GM12878 (cell line): Measurements from ENCODE around the gene SCLT1. TPM values are rescaled to one million over a fixed set of nuclear protein-coding genes. Genes with fewer than 3 reads are reported as not detected.

Source experiments
- ATAC-seq: fragments of 200-7000 bp; cut with Tn5 transposase; 3 replicates; pipeline ENCODE4 v1.9.1; 2020; ENCODE audit warnings: mild to moderate bottlenecking, moderate library complexity
- BruUV-seq: library from RNA; stranded (reverse); fragments of 400-500 nt; replicated peaks from 2 replicates; lab custom pipeline; 2021; lab: Mats Ljungman, UMichigan
- CTCF ChIA-PET: fragments of 300-600 bp; sonication (Branson Sonifier 250); formaldehyde crosslinking; extraction: SDS; loops from one replicate; lab custom pipeline; 2021; ENCODE audit warnings: inconsistent platforms; lab: Yijun Ruan, JAX
- POLR2A ChIA-PET: fragments of 350-600 bp; formaldehyde crosslinking; extraction: SDS; loops from one replicate; lab custom pipeline; 2021; ENCODE audit warnings: inconsistent platforms; lab: Charles Lee
- RAD21 ChIA-PET: fragments of 300-600 bp; sonication (Branson Sonifier 250); formaldehyde crosslinking; loops from one replicate; lab custom pipeline; 2023; ENCODE audit warnings: antibody characterized with exemption; ENCODE audit not compliant: unreplicated experiment; lab: Charles Lee
- SMC1A ChIA-PET: fragments of 300-600 bp; sonication (Branson Sonifier 250); formaldehyde crosslinking; loops from one replicate; lab custom pipeline; 2023; ENCODE audit not compliant: unreplicated experiment, uncharacterized antibody; lab: Charles Lee
- DNase-seq: peaks from one replicate; pipeline ENCODE4 v3.0.0-alpha.2; 2011; ENCODE audit warnings: low read depth, low spot score
- FAIRE-seq: peaks from 3 replicates; lab custom pipeline; 2011; peaks lifted over from hg19 to GRCh38; lab: Jason Lieb, UNC
- H2AFZ ChIP-seq: 2 replicates; pipeline ENCODE4 v1.6.0; 2011; ENCODE audit warnings: low read depth, low read length, control low read depth; ENCODE audit not compliant: control insufficient read depth
- H3K27ac ChIP-seq: 2 replicates; pipeline ENCODE4 v1.5.1; 2011; ENCODE audit warnings: control low read depth; ENCODE audit not compliant: control insufficient read depth, insufficient read depth
- H3K27me3 ChIP-seq, 2 experiments: replicated peaks in 1 of 2; 2 replicates each; pipeline versions ENCODE4 v1.6.0 to v1.6.1; 2011; ENCODE audit warnings: low read length in 1 of 2; ENCODE audit not compliant: control insufficient read depth in 2 of 2, insufficient read depth in 2 of 2
- H3K36me3 ChIP-seq, 2 experiments: 2 replicates each; pipeline ENCODE4 v1.5.1; 2011; ENCODE audit warnings: low read length in 1 of 2; ENCODE audit not compliant: control insufficient read depth in 2 of 2, insufficient read depth in 2 of 2
- H3K4me1 ChIP-seq: 2 replicates; pipeline ENCODE4 v1.6.1; 2011; ENCODE audit warnings: mild to moderate bottlenecking, low read length, moderate library complexity, mixed read lengths; ENCODE audit not compliant: control insufficient read depth, insufficient read depth
- H3K4me2 ChIP-seq: 2 replicates; pipeline ENCODE4 v1.6.0; 2011; ENCODE audit warnings: control low read depth; ENCODE audit not compliant: control insufficient read depth, insufficient read depth
- H3K4me3 ChIP-seq: fragments of 200-600 bp; sonication (generic); 2 replicates; pipeline ENCODE4 v1.5.1; 2016
- H3K79me2 ChIP-seq: 2 replicates; pipeline ENCODE4 v1.6.0; 2011; ENCODE audit warnings: low read length; ENCODE audit not compliant: control insufficient read depth, insufficient read depth
- H3K9ac ChIP-seq: 2 replicates; pipeline ENCODE4 v1.8.0; 2011; ENCODE audit warnings: low read length, control low read depth, mixed read lengths; ENCODE audit not compliant: control insufficient read depth, insufficient read depth
- H3K9me3 ChIP-seq: replicated peaks from 3 replicates; pipeline ENCODE4 v1.5.1; 2011; ENCODE audit warnings: mild to moderate bottlenecking, low read length; ENCODE audit not compliant: control insufficient read depth, insufficient read depth
- H4K20me1 ChIP-seq: 2 replicates; pipeline ENCODE4 v1.6.0; 2011; ENCODE audit not compliant: control insufficient read depth, insufficient read depth
- BACH1 ChIP-seq: fragments of 450-650 bp; IDR thresholded peaks from 2 replicates; pipeline ENCODE4 v1.6.1; 2017; ENCODE audit warnings: mild to moderate bottlenecking, borderline replicate concordance
- CHD4 ChIP-seq: fragments of 200-600 bp; sonication (generic); IDR thresholded peaks from 2 replicates; pipeline ENCODE4 v1.6.1; 2016; ENCODE audit warnings: mild to moderate bottlenecking
- E2F4 ChIP-seq: IDR thresholded peaks from 2 replicates; pipeline ENCODE4 v1.6.1; 2012; ENCODE audit warnings: low read depth, low read length, improper control_type of control experiment
- EP300 ChIP-seq, 2 experiments: fragments of 150-350 bp in 1 of 2; IDR thresholded peaks; 2 replicates each; pipeline ENCODE4 v1.6.1; 2011 to 2012; ENCODE audit warnings: low read depth in 2 of 2, low read length in 2 of 2, borderline replicate concordance in 1 of 2, improper control_type of control experiment in 1 of 2, inconsistent platforms in 1 of 2; ENCODE audit not compliant: control insufficient read depth in 1 of 2
- FOS ChIP-seq: IDR thresholded peaks from 3 replicates; pipeline ENCODE4 v1.6.1; 2011; ENCODE audit warnings: borderline replicate concordance; ENCODE audit not compliant: insufficient read length; ENCODE audit errors: extremely low read depth
- FOXK2 ChIP-seq: fragments of 450-650 bp; IDR thresholded peaks from 2 replicates; pipeline ENCODE4 v1.6.1; 2017; ENCODE audit warnings: mild to moderate bottlenecking, moderate library complexity
- FOXM1 ChIP-seq: IDR thresholded peaks from 2 replicates; pipeline ENCODE4 v1.6.1; 2012; ENCODE audit warnings: low read depth, mild to moderate bottlenecking, inconsistent platforms, low read length, moderate library complexity
- HDGF ChIP-seq: fragments of 450-650 bp; IDR thresholded peaks from 2 replicates; pipeline ENCODE4 v1.6.1; 2016; ENCODE audit warnings: antibody characterized with exemption
- JUNB ChIP-seq: IDR thresholded peaks from 2 replicates; pipeline ENCODE4 v1.6.1; 2016; ENCODE audit warnings: antibody characterized with exemption, mild to moderate bottlenecking
- MTA2 ChIP-seq: fragments of 450-650 bp; IDR thresholded peaks from 2 replicates; pipeline ENCODE4 v1.6.1; 2016; ENCODE audit warnings: low read depth, mild to moderate bottlenecking, moderate library complexity
- NFYB ChIP-seq: IDR thresholded peaks from 2 replicates; pipeline ENCODE4 v1.6.1; 2011; ENCODE audit warnings: low read depth, mild to moderate bottlenecking, low read length, improper control_type of control experiment, moderate library complexity; ENCODE audit not compliant: insufficient read depth
- RAD21 ChIP-seq: IDR thresholded peaks from 2 replicates; pipeline ENCODE4 v1.6.1; 2011; ENCODE audit warnings: mild to moderate bottlenecking, low read depth, low read length, moderate library complexity; ENCODE audit not compliant: insufficient read depth
- SIN3A ChIP-seq: IDR thresholded peaks from 2 replicates; pipeline ENCODE4 v1.6.1; 2012; ENCODE audit warnings: low read depth, low read length, improper control_type of control experiment
- SMC3 ChIP-seq: IDR thresholded peaks from 2 replicates; pipeline ENCODE4 v1.6.1; 2011; ENCODE audit warnings: low read length, improper control_type of control experiment, borderline replicate concordance
- SREBF2 ChIP-seq: IDR thresholded peaks from 2 replicates; pipeline ENCODE4 v1.6.1; 2012; ENCODE audit warnings: mild to moderate bottlenecking, low read length
- TCF7 ChIP-seq: IDR thresholded peaks from 2 replicates; pipeline ENCODE4 v1.6.1; 2014; ENCODE audit warnings: antibody characterized with exemption, borderline replicate concordance
- YBX1 ChIP-seq: fragments of 450-650 bp; IDR thresholded peaks from 2 replicates; pipeline ENCODE4 v1.6.1; 2016; ENCODE audit warnings: antibody characterized with exemption
- ZNF274 ChIP-seq: IDR thresholded peaks from one replicate; pipeline ENCODE4 v1.8.0; 2011; ENCODE audit not compliant: insufficient read length, insufficient read depth
- ZSCAN29 ChIP-seq: fragments of 450-650 bp; IDR thresholded peaks from 2 replicates; pipeline ENCODE4 v1.6.1; 2017; ENCODE audit warnings: mild to moderate bottlenecking, moderate library complexity
- WGBS: methylation state at CpG from one replicate; pipeline ENCODE4 v1.1.6; 2016; ENCODE audit warnings: low lambda C conversion rate; ENCODE audit not compliant: insufficient replicate concordance, insufficient coverage; ENCODE audit errors: missing lambda C conversion rate; 5-methylcytosine and 5-hydroxymethylcytosine counted together
- in situ Hi-C: fragments of 300-500 bp; cut with MboI; formaldehyde crosslinking; loops from 9 replicates; pipeline ENCODE4 v1.14.3; 2018; ENCODE audit warnings: mixed read lengths
- intact Hi-C: fragments of 100-400 bp; cut with micrococcal nuclease; formaldehyde crosslinking; loops from one replicate; pipeline ENCODE4 v1.14.2; 2022; ENCODE audit not compliant: unreplicated experiment
- polyA plus RNA-seq, 11 experiments: library from polyadenylated mRNA; depleted of rRNA in 4 of 11; unstranded in 6 of 11; stranded (reverse) in 5 of 11; fragments of >200 nt; fragmentation: Nextera tagmentation in 4 of 11; fragmentation: Illumina TruSeq in 1 of 11; extraction: Ambion mirVana in 4 of 11; extraction: Trizol in 1 of 11; gene quantifications; 1 replicate in 1 of 11; 2 replicates in 10 of 11; pipeline versions ENCODE4 v1.2.1 to v1.2.3, GENCODE V29; 2011 to 2016; ENCODE audit warnings: inconsistent platforms in 2 of 11, missing spikeins in 2 of 11, low read depth in 1 of 11
- total RNA-seq, 4 experiments: library from RNA; depleted of rRNA in 3 of 4; stranded (reverse); fragments of >200 nt in 3 of 4; fragmentation: Illumina TruSeq in 1 of 4; extraction: Trizol in 1 of 4; gene quantifications; 2 replicates each; pipeline versions ENCODE4 v1.2.1 to v1.2.3, GENCODE V29; 2013 to 2021

Gene SCLT1
- total and polyA plus RNA-seq, 10 of the 15 experiments (the other 5 are each of a cell fraction or from before 2014, with no cell fraction given): 7.8 to 31.4 (median 19.6) TPM

- in situ Hi-C loops: no loop called here
These were observed 20.1 kb upstream of the SCLT1 start for GRCh38 chr4:129113434-129113833.

GRCh38 chr4:129111919-129112318, 18.6 kb upstream of the SCLT1 start:
- FAIRE-seq (no peak), DNase-seq (no peak), ATAC-seq (no peak)
- in situ Hi-C loops (no loop called here), intact Hi-C loops (no loop called here)
- Histone ChIP-seq H3K36me3 (peaks cover 0 to 1% of the 10 kb centered on the region in 2 experiments; a peak in 1 of 4 replicates), H3K79me2 (no peaks in the 10 kb centered on the region), H3K4me3 (no peak overlapping the region), H3K4me1 (no peaks in the 10 kb centered on the region), H3K27me3 (no peaks in the 10 kb centered on the region), H4K20me1 (no peaks in the 10 kb centered on the region), H2AFZ (no peak overlapping the region), H3K9ac (no peak overlapping the region), H3K4me2 (no peak overlapping the region), H3K27ac (no peak overlapping the region), H3K9me3 (no peaks in the 10 kb centered on the region)
- no TSS peak for BruUV-seq
- ChIA-PET POLR2A (no interaction called here), SMC1A (interaction anchor here (1.4 kb wide), 1 partner anchor 69 kb away, joined by 4 read pairs; no protein-coding TSS in a partner anchor), RAD21 (no interaction called here), CTCF (no interaction called here)
- TF ChIP-seq YBX1: no peak
- no peak for TF ChIP-seq CHD4
- TF ChIP-seq SMC3: no peak
- TF ChIP-seq E2F4: no peak
- TF ChIP-seq FOS: no peak
- no peak for TF ChIP-seq SREBF2
- no peak for TF ChIP-seq BACH1
- TF ChIP-seq EP300 (IDR thresholded peaks at IDR 0.05; ENCODE audit: borderline replicate concordance in 1 of 2, control insufficient read depth in 1 of 2, low read depth in 2 of 2, low read length in 2 of 2): no peak
- TF ChIP-seq HDGF: no peak
- TF ChIP-seq ZNF274: no peak
- no peak for TF ChIP-seq ZSCAN29
- TF ChIP-seq RAD21: no peak
- TF ChIP-seq JUNB: no peak
- TF ChIP-seq SIN3A: no peak

More at GRCh38 chr4:129113434-129113833, 20.1 kb upstream of the SCLT1 start:
- Histone ChIP-seq H3K36me3 (peaks cover 0 to 1% of the 10 kb centered on the region in 2 experiments; a peak in 1 of 4 replicates), H3K9me3 (no peaks in the 10 kb centered on the region), H3K27me3 (no peaks in the 10 kb centered on the region), H3K27ac (no peak overlapping the region), H3K4me2 (no peak overlapping the region), H3K79me2 (no peaks in the 10 kb centered on the region), H3K9ac (no peak overlapping the region), H2AFZ (no peak overlapping the region), H4K20me1 (no peaks in the 10 kb centered on the region), H3K4me1 (no peaks in the 10 kb centered on the region), H3K4me3 (no peak overlapping the region)
- ChIA-PET SMC1A (no interaction called here), POLR2A (no interaction called here), CTCF (interaction anchor here (0.6 kb wide), 1 partner anchor 15 kb away, joined by 4 read pairs; no protein-coding TSS in a partner anchor), RAD21 (no interaction called here)
- ATAC-seq: no peak
- no TSS peak for BruUV-seq
- DNase-seq: no peak
- WGBS: 62% methylated on average over 1 of the region's 1 CpG
- TF ChIP-seq TCF7 (no peak), FOXM1 (no peak), NFYB (no peak), SIN3A (no peak), FOXK2 (no peak), MTA2 (no peak)
- FAIRE-seq: no peak
- intact Hi-C loops: no loop called here
